IMR-90 (cell line): ENCODE data around the gene KLHL40. TPM values are rescaled to one million over a fixed set of nuclear protein-coding genes. Genes with fewer than 3 reads are reported as not detected.

Source experiments
- ATAC-seq: fragments of 200-7000 bp; cut with Tn5 transposase; 2 replicates; pipeline ENCODE4 v1.9.1; 2020; ENCODE audit warnings: low read depth, mild to moderate bottlenecking, moderate library complexity
- BruUV-seq: library from RNA; stranded (reverse); fragments of 400-500 nt; replicated peaks from 2 replicates; lab custom pipeline; 2021; lab: Mats Ljungman, UMichigan
- CTCF ChIA-PET: fragments of 300-600 bp; formaldehyde crosslinking; extraction: SDS; loops from one replicate; lab custom pipeline; 2021; ENCODE audit warnings: antibody characterized with exemption; lab: Yijun Ruan, JAX
- POLR2A ChIA-PET: fragments of 300-600 bp; sonication (Branson Sonifier 250); formaldehyde crosslinking; loops from one replicate; lab custom pipeline; 2022; ENCODE audit warnings: antibody characterized with exemption; ENCODE audit not compliant: unreplicated experiment; lab: Charles Lee
- DNase-seq: peaks from one replicate; pipeline ENCODE4 v3.0.0; 2013
- H2AFZ ChIP-seq: replicated peaks from 2 replicates; pipeline ENCODE3; 2013; ENCODE audit warnings: low read length, mild to moderate bottlenecking; ENCODE audit not compliant: poor library complexity
- H2AK5ac ChIP-seq: 2 replicates; pipeline ENCODE4 v1.6.1; 2013; ENCODE audit warnings: low read depth, low read length, inconsistent platforms
- H2AK9ac ChIP-seq: replicated peaks from 2 replicates; pipeline ENCODE3; 2013; ENCODE audit warnings: mild to moderate bottlenecking, low read depth, low read length, moderate library complexity; ENCODE audit not compliant: poor library complexity
- H2BK120ac ChIP-seq: 2 replicates; pipeline ENCODE4 v1.6.1; 2013; ENCODE audit warnings: low read depth, low read length, inconsistent platforms
- H2BK15ac ChIP-seq: 3 replicates; pipeline ENCODE4 v1.6.1; 2013; ENCODE audit warnings: low read depth, low read length, inconsistent platforms
- H2BK20ac ChIP-seq: 2 replicates; pipeline ENCODE4 v1.6.1; 2013; ENCODE audit warnings: low read depth, mild to moderate bottlenecking, inconsistent platforms, low read length, moderate library complexity
- H2BK5ac ChIP-seq: 2 replicates; pipeline ENCODE4 v1.6.1; 2013; ENCODE audit warnings: mild to moderate bottlenecking, low read depth, low read length, inconsistent platforms; ENCODE audit not compliant: poor library complexity, severe bottlenecking
- H3K14ac ChIP-seq: replicated peaks from 2 replicates; pipeline ENCODE4 v1.6.1; 2013; ENCODE audit warnings: low read depth, low read length, inconsistent platforms
- H3K18ac ChIP-seq: 2 replicates; pipeline ENCODE4 v1.6.1; 2013; ENCODE audit warnings: low read depth, low read length, control low read depth
- H3K23ac ChIP-seq: 2 replicates; pipeline ENCODE4 v1.6.1; 2013; ENCODE audit warnings: low read depth, low read length, inconsistent platforms
- H3K27ac ChIP-seq: 2 replicates; pipeline ENCODE4 v1.5.1; 2013; ENCODE audit warnings: mild to moderate bottlenecking, control low read depth, low read length; ENCODE audit not compliant: insufficient read depth
- H3K27me3 ChIP-seq: 2 replicates; pipeline ENCODE4 v1.6.1; 2013; ENCODE audit warnings: low read length; ENCODE audit not compliant: control insufficient read depth, insufficient read depth
- H3K36me3 ChIP-seq: 2 replicates; pipeline ENCODE4 v1.6.1; 2013; ENCODE audit warnings: low read length, mixed read lengths; ENCODE audit not compliant: control insufficient read depth, insufficient read depth
- H3K4ac ChIP-seq: 2 replicates; pipeline ENCODE4 v1.6.1; 2013; ENCODE audit warnings: low read depth, low read length, inconsistent platforms
- H3K4me1 ChIP-seq: 2 replicates; pipeline ENCODE4 v1.6.1; 2013; ENCODE audit warnings: low read length, mixed read lengths; ENCODE audit not compliant: control insufficient read depth, insufficient read depth
- H3K4me2 ChIP-seq: 2 replicates; pipeline ENCODE4 v1.6.1; 2013; ENCODE audit warnings: low read depth, mild to moderate bottlenecking, control low read depth, low read length, moderate library complexity
- H3K4me3 ChIP-seq: 2 replicates; pipeline ENCODE4 v1.5.1; 2013; ENCODE audit warnings: low read depth, mild to moderate bottlenecking, control low read depth, low read length, moderate library complexity; ENCODE audit not compliant: insufficient read depth
- H3K56ac ChIP-seq: 2 replicates; pipeline ENCODE4 v1.6.1; 2013; ENCODE audit warnings: low read length, inconsistent platforms; ENCODE audit not compliant: insufficient read depth; ENCODE audit errors: extremely low read depth
- H3K79me1 ChIP-seq, 2 experiments: 2 replicates each; pipeline ENCODE4 v1.6.1; 2013; ENCODE audit warnings: low read length in 2 of 2, inconsistent platforms in 1 of 2, low read depth in 1 of 2
- H3K9ac ChIP-seq: 2 replicates; pipeline ENCODE4 v1.6.1; 2013; ENCODE audit warnings: low read depth, low read length, control low read depth
- H3K9me1 ChIP-seq: 2 replicates; pipeline ENCODE4 v1.6.1; 2013; ENCODE audit warnings: low read length, inconsistent platforms; ENCODE audit not compliant: insufficient read depth
- H3K9me3 ChIP-seq: 2 replicates; pipeline ENCODE4 v1.6.1; 2013; ENCODE audit warnings: low read length; ENCODE audit not compliant: control insufficient read depth, insufficient read depth
- H4K20me1 ChIP-seq: 2 replicates; pipeline ENCODE4 v1.6.1; 2013; ENCODE audit warnings: low read length, inconsistent platforms; ENCODE audit not compliant: insufficient read depth
- H4K5ac ChIP-seq: 2 replicates; pipeline ENCODE4 v1.6.1; 2013; ENCODE audit warnings: mild to moderate bottlenecking, low read depth, low read length, control low read depth
- H4K8ac ChIP-seq, 2 experiments: 2 replicates each; pipeline ENCODE4 v1.6.1; 2013; ENCODE audit warnings: low read depth in 2 of 2, low read length in 2 of 2, control low read depth in 1 of 2, inconsistent platforms in 1 of 2
- H4K91ac ChIP-seq: 2 replicates; pipeline ENCODE4 v1.6.1; 2013; ENCODE audit warnings: low read depth, low read length, inconsistent platforms; ENCODE audit not compliant: insufficient read depth
- FOS ChIP-seq: fragments of 150-350 bp; IDR thresholded peaks from 2 replicates; pipeline ENCODE4 v1.6.1; 2016; ENCODE audit warnings: low read depth, low read length
- MAZ ChIP-seq: IDR thresholded peaks from 2 replicates; pipeline ENCODE4 v1.6.1; 2012; ENCODE audit warnings: low read depth, mild to moderate bottlenecking, low read length, improper control_type of control experiment, moderate library complexity, borderline replicate concordance
- MXI1 ChIP-seq: IDR thresholded peaks from 2 replicates; pipeline ENCODE4 v1.6.1; 2012; ENCODE audit warnings: low read depth, mild to moderate bottlenecking, low read length, moderate library complexity, borderline replicate concordance
- RCOR1 ChIP-seq: IDR thresholded peaks from 2 replicates; pipeline ENCODE4 v1.6.1; 2012; ENCODE audit warnings: mild to moderate bottlenecking, low read length, improper control_type of control experiment; ENCODE audit not compliant: insufficient replicate concordance
- SMC3 ChIP-seq: fragments of 150-350 bp; IDR thresholded peaks from 2 replicates; pipeline ENCODE4 v1.6.1; 2016; ENCODE audit warnings: low read depth, mild to moderate bottlenecking, antibody characterized with exemption, low read length, moderate library complexity
- WGBS, 2 experiments: methylation state at CpG; one replicate each; pipeline versions ENCODE4 v1.1.5 to v1.1.7; 2013; ENCODE audit warnings: missing lambda C conversion rate in 2 of 2; ENCODE audit not compliant: insufficient read length in 1 of 2; ENCODE audit errors: extremely low coverage in 2 of 2; 5-methylcytosine and 5-hydroxymethylcytosine counted together
- dilution Hi-C: fragments of 300-500 bp; cut with HindIII; formaldehyde crosslinking; loops from one replicate; pipeline ENCODE4 v1.14.3; 2018; ENCODE audit warnings: low sequenced_read_pairs; ENCODE audit not compliant: unreplicated experiment
- in situ Hi-C: fragments of 300-500 bp; cut with MboI; formaldehyde crosslinking; loops from 3 replicates; pipeline ENCODE4 v1.14.3; 2019; ENCODE audit warnings: low sequenced_read_pairs, inconsistent platforms, mixed read lengths
- intact Hi-C: fragments of 100-400 bp; cut with micrococcal nuclease; formaldehyde crosslinking; loops from 2 replicates; pipeline ENCODE4 v1.10.0; 2022
- polyA plus RNA-seq, 3 experiments: library from polyadenylated mRNA; depleted of rRNA; stranded (reverse); fragments of >200 nt; gene quantifications; 2 replicates each; pipeline ENCODE4 v1.2.3, GENCODE V29; 2012; ENCODE audit warnings: low replicate concordance in 1 of 3
- total RNA-seq: library from RNA; depleted of rRNA; stranded (reverse); fragments of >200 nt; gene quantifications from 2 replicates; pipeline ENCODE4 v1.2.3, GENCODE V29; 2012

Gene KLHL40
- total and polyA plus RNA-seq, 2 of the 4 experiments (the other 2 are of a cell fraction), result not detected

GRCh38 chr3:42701371-42702065 lies 16.2 kb downstream of the KLHL40 start:
- no peak overlapping the region for H2BK120ac ChIP-seq
- no peak overlapping the region for H3K9ac ChIP-seq
- H2BK5ac ChIP-seq, result no peak overlapping the region
- no TSS peak for BruUV-seq
- peaks cover 35% of the 10 kb centered on the region for H3K27me3 ChIP-seq
- H2BK15ac ChIP-seq, result no peak overlapping the region
- POLR2A ChIA-PET, result no interaction called here
- no peak overlapping the region for H4K8ac ChIP-seq
- ATAC-seq (peak; percentile 97), DNase-seq (no peak)
- no peaks in the 10 kb centered on the region for H3K9me3 ChIP-seq
- H3K4me3 ChIP-seq, result no peak overlapping the region
- H3K23ac ChIP-seq, result no peak overlapping the region
- no CpG with 5 or more reads among the region's 15 CpGs for WGBS, 2 experiments
- H4K5ac ChIP-seq, result no peak overlapping the region
- CTCF ChIA-PET, result no interaction called here
- H3K4ac ChIP-seq, result no peak overlapping the region
- H4K91ac ChIP-seq, result no peak overlapping the region
- no peaks in the 10 kb centered on the region for H3K36me3 ChIP-seq
- H2BK20ac ChIP-seq, result no peak overlapping the region
- no peaks in the 10 kb centered on the region; the same call in none of the 2 replicates for H4K20me1 ChIP-seq
- H3K4me1 ChIP-seq, result no peaks in the 10 kb centered on the region
- H2AFZ ChIP-seq, result peak overlapping the region; percentile 56
- no peak overlapping the region for H2AK9ac ChIP-seq
- no peaks in the 10 kb centered on the region for H3K79me1 ChIP-seq
- TF ChIP-seq FOS (no peak), SMC3 (no peak), MXI1 (no peak), MAZ (peak; percentile 53; the same call in 1 of the 2 replicates), RCOR1 (no peak)
- no peak overlapping the region for H3K14ac ChIP-seq
- no peak overlapping the region for H2AK5ac ChIP-seq
- no peak overlapping the region for H3K18ac ChIP-seq
- intact Hi-C loops, result no loop called here
- H3K56ac ChIP-seq, result no peak overlapping the region
- no peaks in the 10 kb centered on the region; the same call in 1 of the 2 replicates for H3K9me1 ChIP-seq
- in situ Hi-C loops, result no loop called here
- no peak overlapping the region for H3K4me2 ChIP-seq
- dilution Hi-C loops, result no loop called here
- no peak overlapping the region for H3K27ac ChIP-seq
